T follicular helper cell (primary cell): Measurements from ENCODE around the gene ACOX3.

ENCODE experiments used
- DNase-seq: peaks from one replicate; pipeline ENCODE4 v3.0.0-alpha.2; 2020; ENCODE audit warnings: low read depth

The ACOX3 gene

DNA sequence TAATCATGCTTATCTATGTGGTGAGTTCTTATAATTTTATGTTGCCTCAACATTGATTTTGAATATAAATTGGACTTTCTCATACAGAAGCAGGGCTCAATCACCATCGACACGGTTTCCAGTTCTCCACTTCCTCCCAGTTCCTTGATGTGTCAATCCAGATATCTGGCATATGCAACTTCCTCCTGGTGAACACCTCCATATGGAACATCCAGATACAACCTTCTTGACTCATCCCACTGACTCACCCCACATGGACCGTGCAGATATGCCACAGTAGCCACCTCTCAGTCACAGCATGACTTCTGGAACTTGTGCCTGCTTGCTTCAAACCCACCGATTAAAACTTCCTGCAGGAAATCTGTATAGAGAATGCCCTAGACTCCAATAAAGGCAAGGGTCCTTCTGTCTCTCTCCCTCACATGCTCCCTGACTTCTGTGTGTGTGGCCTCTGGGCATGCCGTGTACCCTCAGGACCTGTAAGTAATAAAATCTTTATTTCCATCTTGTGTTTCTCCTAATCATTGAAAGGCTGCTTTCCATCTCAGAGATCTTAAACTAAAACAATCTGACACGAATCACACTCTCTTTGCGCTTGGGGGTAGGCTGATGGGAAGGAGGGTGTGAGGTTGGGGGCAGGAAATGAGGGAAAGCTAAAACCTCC is 104.0 kb downstream of the ACOX3 start:
- no peak for DNase-seq

DNA sequence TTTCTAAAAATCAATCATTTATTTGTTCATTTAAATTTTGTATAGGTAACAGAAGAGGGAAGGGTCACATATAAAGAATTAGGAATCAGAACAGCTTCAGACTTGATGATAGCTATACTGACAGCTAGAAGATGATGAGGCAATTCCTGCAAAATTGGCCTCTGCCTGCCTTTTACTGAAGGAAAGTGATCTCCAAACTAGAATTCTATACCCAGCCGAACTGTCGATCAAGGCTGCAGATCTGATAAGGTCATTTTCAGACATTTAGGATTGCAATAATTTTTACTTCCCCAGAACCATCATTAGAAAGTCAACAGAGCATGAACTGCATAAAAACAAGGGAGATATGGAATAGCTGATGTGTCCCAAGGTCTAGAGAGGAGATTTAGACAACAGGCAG is 104.7 kb downstream of the ACOX3 start:
- no peak for DNase-seq

DNA sequence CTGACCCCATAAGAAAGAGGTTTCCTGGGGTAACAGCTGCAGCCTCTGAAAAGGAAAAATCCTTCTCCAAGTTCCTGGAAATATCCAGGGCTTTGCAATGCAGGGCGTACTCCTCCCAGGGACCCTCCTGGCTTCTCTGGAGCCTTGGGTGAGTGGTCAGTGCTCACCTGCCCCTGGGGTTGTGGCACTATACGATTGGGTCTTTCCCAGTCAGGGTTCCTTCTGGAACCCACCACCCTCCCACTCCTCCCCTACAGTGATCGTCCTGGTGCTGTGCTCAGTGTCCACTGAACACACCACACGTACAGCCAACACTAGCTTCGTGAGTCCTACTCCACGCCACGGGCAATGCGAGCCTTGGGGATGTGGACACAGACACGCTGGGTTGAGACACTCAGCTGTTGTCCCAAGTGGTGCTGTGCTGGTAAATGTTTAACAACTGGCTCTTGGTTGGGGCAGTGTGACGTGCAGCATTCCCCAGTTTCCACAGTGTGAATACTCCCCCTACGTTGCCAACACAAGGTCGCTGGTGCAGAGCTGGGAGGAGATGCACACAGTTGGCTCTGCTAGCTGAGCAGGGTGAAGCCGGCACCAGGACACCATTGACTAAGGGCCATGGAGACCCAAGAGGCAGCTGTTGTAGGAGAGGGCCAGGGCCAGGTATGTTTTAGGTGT is 105.6 kb downstream of the ACOX3 start:
- DNase-seq: no peak

DNA sequence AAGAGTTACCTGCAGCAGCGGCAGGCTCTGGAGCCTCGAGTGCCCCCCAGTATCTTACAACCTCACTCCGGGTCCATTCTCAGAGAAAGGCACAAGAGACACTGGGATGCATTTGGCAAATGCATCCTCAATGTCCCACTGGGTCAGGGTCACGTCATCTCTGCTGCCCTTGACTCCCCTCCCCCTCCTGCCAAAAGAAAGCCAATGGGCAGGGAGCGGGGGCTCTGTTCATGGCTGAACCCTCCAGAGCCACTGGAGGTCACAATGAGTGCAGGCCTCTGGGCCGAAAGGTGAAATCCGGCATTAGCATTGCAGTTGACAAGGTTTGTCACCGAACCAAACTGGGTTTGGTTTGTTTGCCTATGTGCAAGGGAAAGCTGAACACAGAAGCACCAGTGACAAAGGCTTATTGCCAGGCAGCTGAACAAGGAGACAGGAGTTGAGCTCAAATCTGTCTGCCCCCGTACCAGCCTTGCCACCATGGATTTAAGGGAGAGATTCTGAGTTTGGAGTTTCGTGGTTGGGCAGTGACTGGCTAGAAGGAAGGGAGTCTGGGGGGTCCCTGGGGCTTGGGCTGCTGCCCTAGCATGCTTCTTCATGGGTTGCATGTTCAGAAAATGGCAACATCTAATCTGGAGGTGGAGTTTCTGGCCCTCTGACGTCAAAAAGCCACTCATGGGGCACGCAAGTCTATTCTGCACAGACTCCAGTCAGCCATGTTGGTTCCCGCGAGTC is 106.6 kb downstream of the ACOX3 start:
- no peak for DNase-seq

DNA sequence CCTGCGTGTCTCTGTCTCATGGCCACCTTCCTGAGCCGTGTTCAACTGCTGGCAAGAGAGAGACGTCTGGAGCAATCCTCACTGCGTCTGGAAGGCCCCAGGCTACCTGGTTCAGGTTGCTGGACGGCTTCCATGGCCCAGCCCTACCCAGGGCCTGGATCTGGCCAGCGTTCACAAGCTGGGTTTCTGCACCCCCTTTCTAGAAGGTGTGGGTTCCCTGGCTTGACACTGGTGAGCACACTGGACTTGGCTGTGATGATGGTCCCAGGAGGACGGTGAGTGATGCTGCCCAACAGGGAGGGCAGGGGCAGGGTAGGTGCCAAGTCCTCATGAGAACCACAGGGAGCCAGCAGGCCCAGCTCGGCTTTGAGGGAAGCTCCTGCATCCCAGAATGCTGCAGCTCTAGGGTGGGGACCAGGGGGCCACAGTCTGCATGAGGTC is 107.6 kb downstream of the ACOX3 start:
- no peak for DNase-seq

DNA sequence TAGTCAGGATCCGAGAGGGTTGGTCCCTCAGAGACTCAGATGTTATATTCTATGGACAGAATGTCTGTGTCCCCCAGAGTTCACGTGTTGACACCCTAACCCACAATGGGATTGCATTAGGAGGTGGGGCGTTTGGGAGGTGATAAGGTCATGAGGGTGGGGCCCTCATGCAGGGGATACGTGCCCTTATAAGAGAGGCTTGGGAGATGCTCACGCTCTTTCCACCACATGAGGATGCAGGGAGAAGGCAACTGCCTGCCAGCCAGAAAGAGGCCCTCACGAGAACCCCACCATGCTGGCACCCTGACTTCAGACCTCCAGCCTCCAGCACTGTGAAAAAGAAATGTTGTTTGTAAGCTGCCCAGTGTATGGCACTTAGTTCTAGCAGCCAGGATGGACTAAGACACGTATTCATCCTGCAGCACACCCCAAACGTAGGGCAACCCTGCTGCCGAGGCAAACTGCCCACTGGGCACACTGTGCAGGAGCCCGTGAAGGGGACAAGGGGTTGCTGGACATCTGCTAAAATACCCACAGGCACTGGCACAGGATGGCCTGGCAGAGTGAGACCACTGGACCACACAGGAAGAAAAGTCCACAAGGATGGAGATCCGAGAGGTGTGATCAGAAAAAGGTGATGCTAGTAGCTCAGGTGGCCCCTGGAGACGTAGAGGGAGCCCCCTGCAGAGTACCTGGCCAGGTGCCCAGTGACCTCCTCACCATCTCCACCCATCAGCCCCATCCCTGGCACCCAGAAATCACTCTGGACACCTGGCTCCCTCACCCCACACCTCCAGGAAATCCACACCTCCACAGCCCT is 108.3 kb downstream of the ACOX3 start:
- no peak for DNase-seq

DNA sequence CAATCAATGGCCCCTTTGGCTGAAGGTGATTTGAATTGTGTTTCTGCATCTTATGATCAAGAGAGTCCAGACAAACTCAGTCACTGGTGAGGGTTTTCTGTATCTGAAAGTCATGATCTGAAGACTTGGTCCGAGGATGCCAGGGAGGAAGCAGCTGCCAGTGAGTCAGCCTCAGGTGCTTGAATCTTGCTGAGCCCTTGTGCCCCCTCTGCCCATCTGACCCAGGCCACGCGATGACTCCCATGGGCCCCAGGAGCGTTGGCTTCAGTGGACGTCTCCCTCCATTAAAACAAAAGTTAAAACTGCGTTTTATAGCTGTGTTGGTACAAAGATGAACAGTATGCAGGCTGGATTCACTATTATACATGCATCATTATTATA is 109.0 kb downstream of the ACOX3 start:
- DNase-seq: no peak

DNA sequence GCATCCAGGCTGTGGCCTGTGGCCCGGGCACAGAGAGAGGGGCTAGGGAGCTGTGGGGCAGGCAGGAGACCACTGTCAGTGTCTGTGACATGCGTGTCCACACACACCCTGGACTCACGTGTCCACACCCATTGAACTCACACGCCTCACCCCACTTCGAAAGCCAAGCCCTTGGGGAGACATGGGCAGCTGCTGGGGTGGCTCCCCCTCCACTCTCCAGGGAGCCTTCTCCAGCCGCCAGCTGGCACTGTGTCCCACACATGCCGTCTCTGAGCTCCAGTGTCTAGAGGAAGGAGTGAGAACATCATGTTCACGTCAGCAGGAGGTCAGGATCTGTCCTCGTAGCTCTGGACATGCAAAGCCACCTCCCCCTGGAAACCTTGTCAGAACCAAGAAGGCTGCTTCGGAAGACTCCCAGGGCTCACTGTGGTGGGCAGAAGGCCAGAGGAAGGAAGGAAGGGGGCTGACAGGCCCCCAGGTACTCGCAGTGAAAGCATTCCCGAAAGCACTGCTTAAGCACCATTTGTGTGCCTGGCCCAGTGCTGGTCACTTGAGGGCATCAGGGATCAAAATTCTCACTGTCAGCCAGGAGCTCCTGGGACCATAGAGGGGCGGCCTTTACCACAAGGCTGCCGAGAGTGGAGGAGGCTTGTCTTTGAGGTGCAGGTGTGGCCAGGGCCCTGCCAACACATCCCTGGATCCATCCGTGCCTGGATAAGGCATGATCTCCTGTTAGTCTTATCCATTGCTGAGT is 109.5 kb downstream of the ACOX3 start:
- DNase-seq: no peak

DNA sequence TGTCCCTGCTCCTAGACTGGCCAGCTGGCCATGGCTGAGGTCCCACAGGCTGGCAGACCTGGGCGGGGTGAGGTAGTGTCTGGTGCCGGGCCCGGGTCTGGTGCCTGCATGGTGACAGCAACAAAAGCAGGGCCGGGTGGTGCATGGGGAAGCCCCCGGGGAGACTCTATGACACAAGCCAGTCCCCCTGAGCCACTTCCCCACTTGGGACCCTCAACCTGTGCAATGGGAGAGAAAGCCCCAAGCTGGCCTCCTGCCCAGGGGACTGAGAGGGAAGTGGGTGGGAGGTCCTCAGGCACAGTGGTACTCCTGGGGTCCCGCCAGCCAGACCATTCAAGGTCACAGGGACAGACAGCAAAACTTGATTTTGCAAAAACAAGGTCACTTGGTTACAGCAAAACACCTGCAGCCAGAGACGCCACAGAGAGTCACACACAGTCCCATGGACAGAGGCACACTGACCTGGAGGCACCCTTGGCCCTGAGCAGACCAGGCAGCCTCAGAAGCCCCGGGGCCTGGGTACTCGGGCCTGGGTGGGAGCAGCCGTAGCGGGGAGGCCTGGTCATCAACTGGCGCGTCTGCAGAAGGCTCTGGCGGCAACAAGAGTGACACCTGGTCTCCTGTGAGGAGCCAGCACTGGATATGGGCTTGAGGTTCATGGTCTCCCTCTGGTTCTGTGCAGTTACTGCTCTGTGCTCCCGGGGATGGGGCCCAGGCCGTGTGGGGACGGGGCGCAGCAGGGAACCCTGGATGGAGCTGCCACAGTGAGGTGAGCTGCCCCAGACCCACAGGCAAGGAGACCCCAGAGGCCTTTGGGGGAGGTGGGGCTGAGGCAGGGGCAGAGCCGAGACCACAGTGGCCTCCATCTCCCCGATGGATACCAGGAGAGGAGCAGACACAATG is 110.4 kb downstream of the ACOX3 start:
- no peak for DNase-seq

DNA sequence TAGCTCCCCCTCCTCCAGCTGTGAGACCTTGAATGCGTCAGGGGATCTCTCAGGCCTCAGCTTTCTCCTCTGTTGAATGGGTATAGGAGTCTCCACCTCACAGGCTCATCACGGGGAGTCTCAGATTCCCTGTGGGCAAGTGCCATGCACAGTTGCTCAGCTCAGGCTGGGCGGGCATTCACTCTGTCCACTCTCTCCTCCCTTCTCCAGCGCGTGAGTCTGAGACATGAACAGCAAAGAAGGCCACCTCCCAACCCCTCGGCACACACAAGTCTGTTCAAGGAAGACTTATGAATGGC is 111.0 kb downstream of the ACOX3 start:
- no peak for DNase-seq

DNA sequence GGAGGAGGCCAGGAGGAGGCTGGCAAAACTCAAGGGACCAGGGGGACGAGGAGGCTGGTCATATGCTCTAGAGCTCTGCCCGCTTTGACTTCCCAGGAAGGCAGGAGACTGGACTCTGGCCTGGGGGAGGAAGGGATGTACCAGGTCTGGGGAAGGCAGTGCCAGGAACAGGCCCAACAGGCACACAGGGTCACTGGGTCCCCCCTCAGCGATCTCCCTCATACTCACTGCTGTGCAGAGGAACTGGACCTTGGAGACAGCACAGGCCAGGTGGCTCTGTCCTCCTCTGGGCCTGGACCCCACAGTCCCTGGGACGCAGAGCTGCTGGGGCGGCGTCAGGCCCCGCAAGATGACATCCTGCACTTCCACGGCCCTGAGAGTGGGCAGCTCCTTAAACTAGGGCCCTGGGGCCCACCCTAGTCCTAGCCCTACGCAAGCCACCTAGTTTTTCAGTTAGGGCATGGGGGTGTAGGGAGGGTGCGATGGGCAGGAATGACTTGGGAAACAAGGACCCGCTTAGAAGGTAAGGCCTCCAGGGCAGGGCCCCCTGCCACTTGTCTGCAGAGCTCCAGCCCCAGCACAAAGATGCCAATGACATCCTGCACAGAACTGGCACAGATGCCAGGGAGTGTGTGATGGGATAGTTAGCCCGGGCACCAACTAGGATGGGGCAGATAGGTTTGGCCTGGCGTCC is 111.5 kb downstream of the ACOX3 start:
- DNase-seq: no peak

DNA sequence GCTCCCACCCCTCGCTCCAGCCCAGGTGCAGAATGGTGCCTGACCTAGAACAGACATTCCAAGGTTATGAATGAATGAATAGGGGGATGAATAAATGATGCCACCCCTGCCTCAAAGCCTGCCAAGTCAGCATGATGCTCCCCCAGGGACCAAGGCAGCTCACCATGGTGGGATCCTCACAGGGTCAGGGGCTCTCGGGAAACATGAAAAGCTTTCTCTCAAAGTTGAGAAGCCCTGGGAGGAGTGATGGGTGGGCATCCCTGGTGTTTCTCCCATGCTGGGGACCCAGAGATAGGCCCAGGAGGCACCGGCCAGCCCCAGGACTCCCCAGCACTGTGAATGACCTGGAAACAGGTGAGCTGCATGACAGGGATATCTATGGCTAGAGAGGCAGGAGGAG is 112.1 kb downstream of the ACOX3 start:
- no peak for DNase-seq

DNA sequence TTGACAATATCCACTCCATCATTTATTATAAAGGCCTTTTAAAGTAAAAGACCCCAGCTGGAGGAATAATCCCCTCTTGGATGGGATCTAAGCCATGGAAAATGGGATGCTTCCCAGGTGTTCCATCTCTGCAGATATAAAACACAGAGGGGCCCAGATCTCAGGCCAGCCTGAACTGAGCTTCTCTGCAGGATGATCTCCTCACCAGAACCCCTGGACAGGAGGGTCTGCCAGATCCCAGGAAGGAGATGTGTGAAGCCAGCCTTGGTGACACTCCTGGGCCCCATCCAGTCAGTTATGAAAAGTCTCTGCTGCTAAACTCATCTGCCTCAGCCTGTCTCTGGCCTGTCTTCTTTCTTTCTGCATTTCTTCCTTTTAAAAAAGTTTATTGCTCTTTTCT is 114.3 kb downstream of the ACOX3 start:
- DNase-seq: no peak

DNA sequence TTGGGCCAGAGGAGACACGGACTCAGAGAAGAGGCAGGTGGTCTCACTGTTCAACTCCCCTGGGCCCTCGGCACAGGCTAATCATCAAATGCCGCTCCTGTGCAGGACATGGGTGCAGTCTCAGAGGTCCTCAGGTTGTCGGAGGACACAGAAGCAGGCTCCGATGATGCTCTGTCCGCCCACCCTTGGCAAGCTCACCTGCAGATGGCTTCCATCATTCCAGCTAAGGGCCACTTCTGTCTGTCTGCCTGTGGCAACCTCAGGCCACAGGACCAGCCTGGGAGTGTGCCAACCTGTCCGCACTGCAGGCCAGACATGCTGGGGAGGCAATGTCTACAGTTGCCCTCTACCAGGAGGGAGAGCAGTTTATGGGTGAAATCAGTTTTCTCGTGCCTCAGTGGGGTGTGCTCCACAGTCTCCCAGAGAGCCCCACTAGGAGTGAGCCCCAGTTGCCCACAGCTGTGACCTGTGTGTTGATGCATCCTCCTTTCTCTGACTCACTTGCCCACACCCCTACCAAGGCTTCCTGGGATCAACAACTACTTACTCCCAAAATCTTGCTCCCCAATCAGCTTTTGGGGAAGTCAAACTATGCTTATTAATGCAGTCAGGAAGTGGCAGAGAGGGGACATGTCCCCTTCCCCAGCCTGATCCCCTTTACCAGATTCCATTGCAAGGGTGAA is 115.1 kb downstream of the ACOX3 start:
- DNase-seq: no peak

DNA sequence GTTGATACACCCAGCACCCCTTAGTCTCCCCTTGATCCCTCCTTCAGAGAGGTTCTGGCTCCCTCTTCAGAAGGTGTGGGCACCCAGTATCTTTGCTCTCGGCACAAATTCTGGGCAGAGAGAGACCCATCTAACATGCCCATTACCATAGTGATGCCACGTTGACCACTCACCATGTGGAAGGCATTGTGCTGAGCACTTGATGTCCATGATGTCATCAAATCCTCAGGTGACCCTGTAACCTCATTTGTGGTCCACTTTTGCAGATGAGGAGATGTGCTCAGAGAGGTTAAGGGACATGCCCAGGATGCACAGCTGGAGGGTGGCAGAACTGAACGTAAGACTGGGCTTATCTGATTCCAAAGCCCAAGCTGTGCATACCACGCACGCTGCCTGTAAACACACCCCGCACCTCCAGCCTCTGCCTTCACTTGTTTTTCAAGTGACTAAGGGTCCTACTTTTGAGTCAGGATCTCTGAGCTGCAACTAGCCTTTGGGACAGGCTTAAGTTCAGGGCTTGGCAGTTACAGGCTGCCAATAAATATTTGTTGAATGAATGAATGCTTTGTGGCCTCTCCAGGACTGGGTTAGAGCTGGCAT is 115.8 kb downstream of the ACOX3 start:
- DNase-seq: no peak

DNA sequence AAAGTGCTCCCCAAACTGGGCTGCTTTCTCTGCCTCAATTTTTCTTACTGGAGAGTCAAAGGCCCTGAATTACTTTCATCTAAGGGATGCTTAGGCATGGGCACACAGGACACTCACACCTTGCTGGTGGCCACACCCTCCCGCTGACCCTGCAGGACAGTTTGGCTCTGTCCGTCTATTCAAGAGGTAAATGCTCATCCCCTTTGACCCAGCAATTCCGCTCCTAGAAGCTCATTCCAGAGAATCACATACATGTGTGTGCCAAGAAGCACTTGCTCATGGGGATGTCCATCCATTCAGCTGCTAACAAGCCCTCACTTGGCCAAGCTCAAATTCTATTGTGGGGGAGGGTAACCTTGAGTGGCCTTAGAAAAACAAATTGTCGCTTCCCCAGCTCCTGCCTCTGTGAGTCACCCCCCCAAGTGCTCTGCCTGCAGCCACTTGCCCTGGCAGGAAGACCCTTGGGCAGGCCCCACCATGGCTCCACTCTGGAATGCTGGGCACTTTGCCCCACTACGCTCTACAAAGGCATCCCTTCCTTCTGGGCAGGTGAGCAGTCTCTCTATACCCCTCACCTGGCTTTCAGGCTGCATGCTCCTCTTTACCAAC is 116.5 kb downstream of the ACOX3 start:
- DNase-seq: no peak

DNA sequence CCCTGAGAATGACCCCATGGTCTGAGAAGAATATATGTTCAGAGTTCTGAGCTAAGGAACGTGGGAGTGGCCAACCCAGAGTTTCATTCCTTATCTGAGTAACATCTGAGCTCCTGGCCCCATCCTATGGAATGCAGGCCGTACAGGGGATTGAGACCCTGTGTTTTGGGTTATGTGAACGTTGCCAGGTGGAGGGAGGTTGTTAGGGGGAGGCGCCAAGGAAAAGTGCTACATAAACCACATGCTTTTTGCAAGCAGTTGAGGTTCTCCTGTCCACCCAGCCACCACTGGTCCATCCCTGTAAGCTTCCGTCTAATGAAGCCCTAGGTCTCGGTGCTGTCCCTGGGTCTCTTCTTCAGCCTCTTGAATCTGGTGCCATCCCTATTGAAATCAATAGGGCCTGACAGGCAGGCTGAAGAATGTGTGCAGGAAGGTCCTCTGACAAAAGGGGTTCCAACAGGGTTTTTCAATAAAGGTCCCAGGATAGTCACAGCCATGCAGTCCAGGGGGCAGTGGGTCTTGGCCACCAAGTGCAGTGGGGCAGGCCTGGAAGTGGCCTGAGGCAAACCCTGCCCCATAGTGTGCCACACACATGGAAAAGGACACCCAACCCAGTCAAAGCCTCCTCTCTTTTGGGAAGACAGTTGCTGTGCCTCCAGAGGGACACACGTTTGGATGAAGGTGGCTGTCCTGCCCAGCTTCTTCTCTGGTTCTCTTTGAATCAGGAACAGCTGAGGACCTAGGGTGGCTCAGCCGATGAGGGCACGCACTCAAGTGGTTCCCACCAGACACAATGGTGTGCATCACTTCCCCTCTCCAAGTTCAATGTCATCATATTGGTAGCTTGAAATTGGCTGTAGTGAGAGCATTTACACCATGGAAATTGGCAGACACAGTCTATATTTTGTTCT is 117.5 kb downstream of the ACOX3 start:
- DNase-seq: no peak

DNA sequence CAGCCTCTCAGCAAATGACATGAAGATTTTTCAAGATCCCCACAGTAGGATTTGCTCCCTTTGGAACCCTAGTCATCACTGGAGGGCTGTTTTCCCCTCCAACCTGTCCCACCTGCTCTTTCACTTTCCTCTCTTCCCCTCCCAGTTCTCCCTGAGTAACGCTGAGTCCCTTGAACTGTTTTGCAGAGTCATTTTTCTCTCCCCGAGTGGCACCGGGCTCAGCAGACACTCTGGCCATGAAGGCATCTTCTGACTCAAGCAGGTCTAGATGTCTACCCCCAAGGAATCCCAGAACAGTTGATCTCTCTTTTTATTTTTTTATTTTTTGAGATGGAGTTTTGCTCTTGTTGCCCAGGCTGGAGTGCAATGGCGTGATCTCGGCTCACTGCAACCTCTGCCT is 118.8 kb downstream of the ACOX3 start:
- DNase-seq: no peak
